ENCODE results near the gene ABITRAM. TPM values are rescaled to one million over a fixed set of nuclear protein-coding genes. Genes with fewer than 3 reads are reported as not detected.

The ABITRAM gene
- total and polyA plus RNA-seq, 2 of the 13 experiments (the other 11 are each of a cell fraction or from before 2014, with no cell fraction given), result 10.2 to 21.6 TPM

- TF ChIP-seq U2AF1 (optimal IDR thresholded peaks at IDR 0.05; ENCODE audit: low read depth, low read length) (no peak), DNMT3B (CRISPR knock-in tag; conservative IDR thresholded peaks at IDR 0.05) (no peak), MED8 (CRISPR knock-in tag; IDR thresholded peaks at IDR 0.05; ENCODE audit: insufficient replicate concordance) (no peak), ZBTB2 (CRISPR knock-in tag; IDR thresholded peaks at IDR 0.05; ENCODE audit: low read depth) (no peak), MNT (IDR thresholded peaks at IDR 0.05) (no peak), GMEB2 (CRISPR knock-in tag; IDR thresholded peaks at IDR 0.05; ENCODE audit: low read depth) (no peak), ELK4 (CRISPR knock-in tag; IDR thresholded peaks at IDR 0.05; ENCODE audit: borderline replicate concordance) (no peak), ZFP36L1 (CRISPR knock-in tag; IDR thresholded peaks at IDR 0.05) (no peak), THAP8 (CRISPR knock-in tag; IDR thresholded peaks at IDR 0.05; ENCODE audit: borderline replicate concordance) (no peak), PHF20 (CRISPR knock-in tag; IDR thresholded peaks at IDR 0.05) (no peak), ZNF281 (CRISPR knock-in tag; IDR thresholded peaks at IDR 0.05; ENCODE audit: borderline replicate concordance) (no peak), FUBP1 (CRISPR knock-in tag; IDR thresholded peaks at IDR 0.05; ENCODE audit: borderline replicate concordance) (no peak), BCL3 (CRISPR knock-in tag; IDR thresholded peaks at IDR 0.05) (no peak), HNRNPUL1 (IDR thresholded peaks at IDR 0.05; ENCODE audit: low read depth, low read length) (no peak), SNRNP70 (IDR thresholded peaks at IDR 0.05; ENCODE audit: low read depth, low read length) (no peak), ASH2L (IDR thresholded peaks at IDR 0.05; ENCODE audit: insufficient read length, low read depth, low read length) (no peak)
Observed at GRCh38 chr9:108889649-108890067, 44.5 kb upstream of the ABITRAM start (continued).
